Erythroblast (primary cell): Measurements from ENCODE around the gene EGFLAM.

ENCODE experiments used
- GATA1 ChIP-seq: IDR thresholded peaks from 2 replicates; pipeline ENCODE4 v1.6.1; 2011; ENCODE audit warnings: low read depth, mild to moderate bottlenecking, control low read depth, low read length, moderate library complexity
- POLR2A ChIP-seq: IDR thresholded peaks from 2 replicates; pipeline ENCODE4 v1.6.1; 2011; ENCODE audit warnings: mild to moderate bottlenecking, low read length

DNA sequence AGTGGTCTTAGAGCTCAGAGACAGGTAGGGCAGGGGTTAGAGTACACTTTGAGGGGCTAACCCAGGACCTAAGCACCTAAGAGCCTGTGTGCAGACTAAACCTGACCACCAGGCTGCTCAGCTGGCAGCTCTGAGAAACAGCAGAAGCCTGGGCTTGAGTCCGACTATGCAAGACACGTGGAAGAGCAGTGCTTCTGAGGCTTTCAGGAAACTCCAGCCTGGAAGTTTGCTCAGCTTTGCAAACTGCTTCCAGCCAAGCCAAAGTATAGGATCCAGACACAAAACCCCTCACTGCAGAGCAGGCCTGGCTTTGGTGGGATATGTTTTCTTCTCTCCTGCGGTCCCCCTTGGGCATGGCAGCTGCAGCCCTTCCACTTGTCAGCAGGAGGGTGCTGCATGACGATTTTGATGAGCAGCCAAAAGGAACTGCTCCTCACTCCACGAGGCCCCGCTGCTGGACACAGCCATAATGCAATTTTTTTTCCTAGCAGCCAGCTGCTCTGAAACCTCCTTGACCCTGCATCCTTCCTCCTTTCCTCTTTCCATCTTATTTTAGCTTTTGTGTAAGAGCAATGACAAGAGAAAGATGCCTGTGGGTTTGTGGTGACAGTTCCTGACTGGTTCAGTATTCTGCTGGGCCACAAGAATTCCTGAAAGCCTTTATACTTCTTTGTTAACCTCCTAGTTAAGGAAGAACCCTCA, 175.0 kb downstream of the EGFLAM start:
- TF ChIP-seq POLR2A, result no peak
- no peak for TF ChIP-seq GATA1
